GM18873 (cell line): ENCODE measurements around the gene AFAP1.

Experiments used
- ATAC-seq: cut with Tn5 transposase; IDR thresholded peaks from one replicate; pipeline ENCODE4 v1.9.1; 2021; ENCODE audit warnings: mild to moderate bottlenecking, moderate library complexity, moderate number of reproducible peaks; ENCODE audit not compliant: unreplicated experiment, low FRiP score

The AFAP1 gene

GRCh38 chr4:7852568-7853185 lies 87.0 kb downstream of the AFAP1 start:
- ATAC-seq = no peak

GRCh38 chr4:7850489-7850888 lies 89.2 kb downstream of the AFAP1 start:
- no peak for ATAC-seq

- ATAC-seq = no peak
Measured at GRCh38 chr4:7847206-7847605, 92.5 kb downstream of the AFAP1 start.

GRCh38 chr4:7845493-7846128 lies 94.0 kb downstream of the AFAP1 start:
- ATAC-seq = no peak

- no peak for ATAC-seq
Measured at GRCh38 chr4:7844594-7844991, 95.1 kb downstream of the AFAP1 start.

- ATAC-seq = no peak
Measured at GRCh38 chr4:7843831-7844593, 95.6 kb downstream of the AFAP1 start.

- ATAC-seq = no peak
Measured at GRCh38 chr4:7842384-7843279, 97.0 kb downstream of the AFAP1 start.

- ATAC-seq = no peak
Measured at GRCh38 chr4:7841894-7842293, 97.8 kb downstream of the AFAP1 start.

- no peak for ATAC-seq
Measured at GRCh38 chr4:7841071-7841470, 98.6 kb downstream of the AFAP1 start.

GRCh38 chr4:7839856-7840255 lies 99.8 kb downstream of the AFAP1 start:
- ATAC-seq = no peak

- ATAC-seq = no peak
Measured at GRCh38 chr4:7838136-7838782, 101.4 kb downstream of the AFAP1 start.

GRCh38 chr4:7837597-7838135 lies 102.0 kb downstream of the AFAP1 start:
- ATAC-seq = no peak

- no peak for ATAC-seq
Measured at GRCh38 chr4:7831858-7832730, 107.6 kb downstream of the AFAP1 start.

- no peak for ATAC-seq
Measured at GRCh38 chr4:7831330-7831729, 108.3 kb downstream of the AFAP1 start.

GRCh38 chr4:7830747-7831146 lies 108.9 kb downstream of the AFAP1 start:
- no peak for ATAC-seq

GRCh38 chr4:7829652-7830580 lies 109.7 kb downstream of the AFAP1 start:
- ATAC-seq = no peak

- ATAC-seq = no peak
Measured at GRCh38 chr4:7828793-7829301, 110.8 kb downstream of the AFAP1 start.
